ENCODE results near the gene LDLRAD4.

Gene LDLRAD4

DNA sequence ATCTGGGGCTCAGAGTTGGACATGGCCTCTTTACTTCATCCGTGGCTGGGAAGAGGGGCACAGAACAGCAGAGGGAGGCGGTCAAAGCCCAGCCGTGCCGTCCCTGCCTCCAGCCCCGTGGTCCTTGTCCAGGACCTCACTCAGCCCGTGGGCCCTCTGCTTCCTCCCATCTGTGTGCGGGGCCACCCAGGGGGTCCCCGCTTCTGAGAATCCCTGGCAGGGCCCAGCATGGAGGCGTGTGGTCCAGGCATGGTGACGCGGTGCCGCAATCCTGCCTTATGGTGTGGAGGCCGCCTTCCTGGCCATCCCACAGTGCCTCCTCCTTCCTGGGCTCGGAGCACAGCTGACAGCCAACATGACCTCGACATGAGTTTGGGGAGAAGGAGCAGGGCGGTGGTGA is 275.2 kb downstream of the LDLRAD4 start:
- Histone ChIP-seq H3K27ac (ENCODE audit: low read length) (no peak overlapping the region), H3K27me3 (ENCODE audit: insufficient read depth, low read length) (no peaks in the 10 kb centered on the region), H3K9me3 (ENCODE audit: insufficient read depth, low read depth, low read length) (peaks cover 7% of the 10 kb centered on the region), H3K4me1 (ENCODE audit: insufficient read depth, low read length) (no peaks in the 10 kb centered on the region; the same call in 1 of the 2 replicates), H3K36me3 (ENCODE audit: insufficient read depth, low read depth, low read length) (no peaks in the 10 kb centered on the region), H3K9ac (ENCODE audit: low read depth, low read length) (no peak overlapping the region), H3K4me3 (ENCODE audit: low read length) (no peak overlapping the region)

DNA sequence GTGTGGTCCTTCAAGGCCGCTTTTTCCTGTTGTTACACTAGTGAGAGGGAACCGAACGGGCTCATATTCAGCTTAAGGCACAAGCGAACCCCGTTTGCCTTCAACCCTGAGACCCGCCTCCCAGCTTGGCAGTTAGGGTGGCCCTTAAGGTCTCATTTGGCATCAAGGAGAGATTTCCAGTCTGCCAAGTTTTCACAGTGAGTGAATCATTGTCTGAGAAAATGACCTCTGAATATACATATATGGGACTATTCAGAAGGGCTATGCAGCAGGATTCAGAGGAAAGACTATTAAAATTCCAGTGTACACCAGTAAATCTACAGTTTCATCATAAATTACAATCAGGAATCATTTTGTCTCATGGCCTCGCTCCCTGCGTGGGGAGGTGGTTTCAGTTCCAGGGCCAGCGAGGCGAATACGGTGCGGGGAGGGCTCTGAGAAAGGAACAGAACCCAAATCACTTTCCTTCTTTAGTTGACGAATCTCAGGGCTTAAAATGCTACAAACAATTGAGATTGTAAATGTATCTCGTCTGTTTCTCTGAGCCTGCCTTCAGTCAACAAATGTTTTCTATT is 276.4 kb downstream of the LDLRAD4 start:
- no peaks in the 10 kb centered on the region; the same call in 1 of the 2 replicates for H3K4me1 ChIP-seq (ENCODE audit: insufficient read depth, low read length)
- no peak overlapping the region for H3K4me3 ChIP-seq (ENCODE audit: low read length)
- H3K27me3 ChIP-seq (ENCODE audit: insufficient read depth, low read length), result peaks cover 9% of the 10 kb centered on the region
- no peak overlapping the region for H3K9ac ChIP-seq (ENCODE audit: low read depth, low read length)
- no peaks in the 10 kb centered on the region for H3K36me3 ChIP-seq (ENCODE audit: insufficient read depth, low read depth, low read length)
- no peak overlapping the region for H3K27ac ChIP-seq (ENCODE audit: low read length)
- peaks cover 9% of the 10 kb centered on the region for H3K9me3 ChIP-seq (ENCODE audit: insufficient read depth, low read depth, low read length)

- Histone ChIP-seq H3K4me1 (ENCODE audit: insufficient read depth, low read length) (peaks cover 4% of the 10 kb centered on the region), H3K27me3 (ENCODE audit: insufficient read depth, low read length) (peaks cover 14% of the 10 kb centered on the region), H3K9me3 (ENCODE audit: insufficient read depth, low read depth, low read length) (peaks cover 9% of the 10 kb centered on the region), H3K4me3 (ENCODE audit: low read length) (no peak overlapping the region), H3K9ac (ENCODE audit: low read depth, low read length) (no peak overlapping the region), H3K27ac (ENCODE audit: low read length) (no peak overlapping the region), H3K36me3 (ENCODE audit: insufficient read depth, low read depth, low read length) (no peaks in the 10 kb centered on the region)
Observed at GRCh38 chr18:13495961-13496360, 277.4 kb downstream of the LDLRAD4 start.

- Histone ChIP-seq H3K27me3 (ENCODE audit: insufficient read depth, low read length) (peaks cover 23% of the 10 kb centered on the region), H3K27ac (ENCODE audit: low read length) (no peak overlapping the region), H3K9ac (ENCODE audit: low read depth, low read length) (no peak overlapping the region), H3K4me1 (ENCODE audit: insufficient read depth, low read length) (peaks cover 11% of the 10 kb centered on the region), H3K4me3 (ENCODE audit: low read length) (no peak overlapping the region), H3K36me3 (ENCODE audit: insufficient read depth, low read depth, low read length) (no peaks in the 10 kb centered on the region), H3K9me3 (ENCODE audit: insufficient read depth, low read depth, low read length) (peaks cover 9% of the 10 kb centered on the region)
Observed at GRCh38 chr18:13496691-13497281, 278.2 kb downstream of the LDLRAD4 start.

- Histone ChIP-seq H3K9me3 (ENCODE audit: insufficient read depth, low read depth, low read length) (peaks cover 9% of the 10 kb centered on the region), H3K27ac (ENCODE audit: low read length) (no peak overlapping the region), H3K4me3 (ENCODE audit: low read length) (peak overlapping the region; percentile 49; the same call in 1 of the 2 replicates), H3K4me1 (ENCODE audit: insufficient read depth, low read length) (peaks cover 12% of the 10 kb centered on the region), H3K27me3 (ENCODE audit: insufficient read depth, low read length) (peaks cover 34% of the 10 kb centered on the region), H3K9ac (ENCODE audit: low read depth, low read length) (peak overlapping the region; percentile 57; the same call in 1 of the 2 replicates), H3K36me3 (ENCODE audit: insufficient read depth, low read depth, low read length) (no peaks in the 10 kb centered on the region)
Observed at GRCh38 chr18:13499803-13500202, 281.2 kb downstream of the LDLRAD4 start.

GRCh38 chr18:13500227-13500865 is 281.8 kb downstream of the LDLRAD4 start:
- Histone ChIP-seq H3K27me3 (ENCODE audit: insufficient read depth, low read length) (peaks cover 34% of the 10 kb centered on the region), H3K9ac (ENCODE audit: low read depth, low read length) (peak overlapping the region; percentile 57; the same call in 1 of the 2 replicates), H3K27ac (ENCODE audit: low read length) (no peak overlapping the region)

GRCh38 chr18:13500869-13501542 is 282.4 kb downstream of the LDLRAD4 start:
- H3K27ac ChIP-seq (ENCODE audit: low read length), result no peak overlapping the region

More at GRCh38 chr18:13500227-13500865, 281.8 kb downstream of the LDLRAD4 start:
- Histone ChIP-seq H3K4me1 (ENCODE audit: insufficient read depth, low read length) (peaks cover 12% of the 10 kb centered on the region), H3K4me3 (ENCODE audit: low read length) (peak overlapping the region; percentile 49; the same call in 1 of the 2 replicates), H3K36me3 (ENCODE audit: insufficient read depth, low read depth, low read length) (no peaks in the 10 kb centered on the region), H3K9me3 (ENCODE audit: insufficient read depth, low read depth, low read length) (peaks cover 9% of the 10 kb centered on the region)

GRCh38 chr18:13501543-13501887 is 283.0 kb downstream of the LDLRAD4 start:
- Histone ChIP-seq H3K27ac (ENCODE audit: low read length) (no peak overlapping the region), H3K4me3 (ENCODE audit: low read length) (no peak overlapping the region), H3K36me3 (ENCODE audit: insufficient read depth, low read depth, low read length) (no peaks in the 10 kb centered on the region), H3K4me1 (ENCODE audit: insufficient read depth, low read length) (peaks cover 12% of the 10 kb centered on the region), H3K9me3 (ENCODE audit: insufficient read depth, low read depth, low read length) (peaks cover 9% of the 10 kb centered on the region), H3K27me3 (ENCODE audit: insufficient read depth, low read length) (peaks cover 34% of the 10 kb centered on the region), H3K9ac (ENCODE audit: low read depth, low read length) (no peak overlapping the region)

More at GRCh38 chr18:13500869-13501542, 282.4 kb downstream of the LDLRAD4 start:
- H3K4me3 ChIP-seq (ENCODE audit: low read length), result peak overlapping the region; percentile 49
- H3K4me1 ChIP-seq (ENCODE audit: insufficient read depth, low read length), result peaks cover 12% of the 10 kb centered on the region
- no peaks in the 10 kb centered on the region for H3K36me3 ChIP-seq (ENCODE audit: insufficient read depth, low read depth, low read length)
- H3K9ac ChIP-seq (ENCODE audit: low read depth, low read length), result peak overlapping the region; percentile 57; the same call in 1 of the 2 replicates
- peaks cover 9% of the 10 kb centered on the region for H3K9me3 ChIP-seq (ENCODE audit: insufficient read depth, low read depth, low read length)
- peaks cover 34% of the 10 kb centered on the region for H3K27me3 ChIP-seq (ENCODE audit: insufficient read depth, low read length)

DNA sequence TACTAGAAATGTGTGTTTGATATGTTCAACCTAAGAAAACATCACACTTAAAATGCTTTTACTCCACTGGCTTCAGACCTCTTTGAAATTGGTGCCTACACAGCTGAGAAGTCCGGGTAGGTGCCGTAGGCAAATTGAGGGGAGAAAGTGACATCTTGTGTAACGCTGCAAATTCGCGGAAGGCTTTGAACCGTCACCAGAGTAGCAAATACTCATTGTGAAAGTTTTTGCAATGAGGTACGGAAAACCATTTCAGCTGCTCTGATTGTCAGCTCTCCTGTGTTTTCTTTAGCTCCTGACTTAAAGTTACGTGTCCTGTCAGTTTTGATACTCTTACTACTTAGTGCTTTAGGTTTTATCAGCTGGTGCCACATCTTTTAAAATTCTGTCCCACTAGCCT is 283.3 kb downstream of the LDLRAD4 start:
- Histone ChIP-seq H3K9ac (ENCODE audit: low read depth, low read length) (no peak overlapping the region), H3K9me3 (ENCODE audit: insufficient read depth, low read depth, low read length) (peaks cover 9% of the 10 kb centered on the region), H3K4me1 (ENCODE audit: insufficient read depth, low read length) (peaks cover 12% of the 10 kb centered on the region), H3K36me3 (ENCODE audit: insufficient read depth, low read depth, low read length) (no peaks in the 10 kb centered on the region), H3K27ac (ENCODE audit: low read length) (no peak overlapping the region), H3K4me3 (ENCODE audit: low read length) (no peak overlapping the region), H3K27me3 (ENCODE audit: insufficient read depth, low read length) (peaks cover 34% of the 10 kb centered on the region)

- H3K36me3 ChIP-seq (ENCODE audit: insufficient read depth, low read depth, low read length), result no peaks in the 10 kb centered on the region
- H3K9ac ChIP-seq (ENCODE audit: low read depth, low read length), result no peak overlapping the region
- H3K27ac ChIP-seq (ENCODE audit: low read length), result no peak overlapping the region
- H3K4me3 ChIP-seq (ENCODE audit: low read length), result no peak overlapping the region
- peaks cover 12% of the 10 kb centered on the region for H3K4me1 ChIP-seq (ENCODE audit: insufficient read depth, low read length)
- peaks cover 9% of the 10 kb centered on the region for H3K9me3 ChIP-seq (ENCODE audit: insufficient read depth, low read depth, low read length)
- H3K27me3 ChIP-seq (ENCODE audit: insufficient read depth, low read length), result peaks cover 34% of the 10 kb centered on the region
Observed at GRCh38 chr18:13502585-13502984, 284.0 kb downstream of the LDLRAD4 start.

DNA sequence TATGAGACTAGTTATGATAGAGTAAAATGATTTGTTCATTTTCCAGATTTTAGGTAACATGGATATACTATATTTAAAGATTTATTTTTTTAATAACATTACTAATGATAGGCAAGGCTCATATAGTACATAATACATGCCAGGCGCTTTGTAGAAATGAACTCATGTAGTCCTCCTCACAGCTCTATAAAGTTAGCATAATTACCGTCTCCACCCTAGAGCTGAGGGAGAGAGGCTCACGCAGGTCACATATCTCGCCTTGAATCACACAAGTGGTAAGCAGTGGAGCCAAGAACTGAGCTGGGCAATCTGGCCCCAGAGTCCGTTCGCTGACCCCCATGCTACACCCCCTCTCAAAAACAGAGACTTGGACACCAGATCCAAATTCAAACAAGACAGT is 285.3 kb downstream of the LDLRAD4 start:
- H3K4me3 ChIP-seq (ENCODE audit: low read length), result no peak overlapping the region
- peaks cover 34% of the 10 kb centered on the region for H3K27me3 ChIP-seq (ENCODE audit: insufficient read depth, low read length)
- no peak overlapping the region for H3K27ac ChIP-seq (ENCODE audit: low read length)
- H3K36me3 ChIP-seq (ENCODE audit: insufficient read depth, low read depth, low read length), result no peaks in the 10 kb centered on the region
- no peak overlapping the region for H3K9ac ChIP-seq (ENCODE audit: low read depth, low read length)
- peaks cover 2% of the 10 kb centered on the region for H3K9me3 ChIP-seq (ENCODE audit: insufficient read depth, low read depth, low read length)
- peaks cover 12% of the 10 kb centered on the region for H3K4me1 ChIP-seq (ENCODE audit: insufficient read depth, low read length)

All from iPS-20b (cell line).